Smooth muscle cell (in vitro differentiated cells): ENCODE data around the gene MLYCD. TPM values are rescaled to one million over a fixed set of nuclear protein-coding genes. Genes with fewer than 3 reads are reported as not detected.
A peak's percentile ranks its signal among the peaks of the same experiment; 100 is the strongest.

Experiments used
- DNase-seq: peaks from one replicate; lab custom pipeline; 2025; ENCODE audit not compliant: unreplicated experiment; lab: John Stamatoyannopoulos, UW
- H2AFZ ChIP-seq: fragments of 200-600 bp; sonication (generic); 2 replicates; pipeline ENCODE4 v1.6.0; 2016; ENCODE audit warnings: antibody characterized with exemption, low read depth, mild to moderate bottlenecking
- H3F3A ChIP-seq: fragments of 200-600 bp; sonication (generic); 2 replicates; pipeline ENCODE4 v1.6.0; 2017; ENCODE audit warnings: antibody characterized with exemption, low read depth
- H3K27ac ChIP-seq: fragments of 200-600 bp; sonication (generic); 2 replicates; pipeline ENCODE4 v1.5.1; 2016; ENCODE audit warnings: low read depth, mild to moderate bottlenecking
- H3K27me3 ChIP-seq: fragments of 200-600 bp; sonication (generic); 2 replicates; pipeline ENCODE4 v1.6.1; 2016; ENCODE audit warnings: low read depth, mild to moderate bottlenecking
- H3K36me3 ChIP-seq: fragments of 200-600 bp; sonication (generic); 2 replicates; pipeline ENCODE4 v1.5.1; 2016; ENCODE audit warnings: low read depth
- H3K4me1 ChIP-seq: fragments of 200-600 bp; sonication (generic); 2 replicates; pipeline ENCODE4 v1.5.1; 2016; ENCODE audit warnings: low read depth
- H3K4me2 ChIP-seq: fragments of 200-600 bp; sonication (generic); 2 replicates; pipeline ENCODE4 v1.6.0; 2016; ENCODE audit warnings: mild to moderate bottlenecking
- H3K4me3 ChIP-seq: fragments of 200-600 bp; sonication (generic); 2 replicates; pipeline ENCODE4 v1.5.1; 2016; ENCODE audit warnings: mild to moderate bottlenecking
- H3K79me2 ChIP-seq: fragments of 200-600 bp; sonication (generic); 2 replicates; pipeline ENCODE4 v1.6.0; 2016; ENCODE audit warnings: low read depth, mild to moderate bottlenecking
- H3K9ac ChIP-seq: fragments of 200-600 bp; sonication (generic); 2 replicates; pipeline ENCODE4 v1.6.0; 2016; ENCODE audit warnings: low read depth
- H3K9me3 ChIP-seq: fragments of 200-600 bp; sonication (generic); replicated peaks from 2 replicates; pipeline ENCODE4 v1.5.1; 2016; ENCODE audit warnings: low read depth
- H4K20me1 ChIP-seq: fragments of 200-600 bp; sonication (generic); 2 replicates; pipeline ENCODE4 v1.6.0; 2016; ENCODE audit warnings: low read depth
- WGBS: methylation state at CpG from one replicate; pipeline ENCODE4 v1.1.7; 2016; ENCODE audit warnings: low lambda C conversion rate; 5-methylcytosine and 5-hydroxymethylcytosine counted together
- polyA plus RNA-seq: library from polyadenylated mRNA; unstranded; fragments of >200 nt; fragmentation: Nextera tagmentation; extraction: Ambion mirVana; gene quantifications from 2 replicates; pipeline ENCODE4 v1.2.1, GENCODE V29; 2016
- total RNA-seq: library from RNA; depleted of rRNA; stranded (reverse); fragments of >200 nt; gene quantifications from 2 replicates; pipeline ENCODE4 v1.2.3, GENCODE V29; 2014
- TF ChIP-seq, protein P1 (sequence below): fragments of 200-600 bp; sonication (generic); IDR thresholded peaks from 2 replicates; pipeline ENCODE4 v1.5.1; 2017; ENCODE audit warnings: borderline replicate concordance, mild to moderate bottlenecking, antibody characterized with exemption; ENCODE audit not compliant: insufficient read depth, poor library complexity, severe bottlenecking

MLYCD gene
- total and polyA plus RNA-seq, 2 experiments from 2014 or later = 1.2 to 1.6 TPM

GRCh38 chr16:83886199-83886971, 12.5 kb upstream of the MLYCD start:
- H3K9ac ChIP-seq = no peak overlapping the region
- WGBS = 96% methylated on average over 13 of the region's 13 CpGs

DNA sequence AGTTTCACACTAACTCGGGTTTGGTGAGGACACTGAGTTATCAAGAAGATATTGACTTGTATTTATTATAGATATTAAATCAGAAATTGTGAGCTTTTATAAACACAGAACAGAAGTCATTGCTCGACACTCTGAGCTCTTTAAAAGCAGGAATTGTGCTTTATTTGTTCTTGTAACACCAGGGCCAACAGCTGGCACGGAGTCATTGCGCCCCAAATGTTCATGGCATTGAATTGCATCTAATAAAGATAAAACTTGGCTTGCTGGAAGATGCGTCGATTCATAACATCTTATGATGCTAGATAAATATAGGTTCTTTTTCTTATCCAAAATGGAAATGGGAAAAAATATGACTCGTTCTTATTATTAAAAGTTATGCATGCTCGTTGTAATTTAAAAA, 11.8 kb upstream of the MLYCD start:
- H3K27me3 ChIP-seq = no peaks in the 10 kb centered on the region
- no peaks in the 10 kb centered on the region for H3K9me3 ChIP-seq
- H3K79me2 ChIP-seq = no peaks in the 10 kb centered on the region
- H3K36me3 ChIP-seq = no peaks in the 10 kb centered on the region
- no peak for DNase-seq
- no peaks in the 10 kb centered on the region for H3F3A ChIP-seq
- H3K9ac ChIP-seq = no peak overlapping the region
- H3K4me3 ChIP-seq = no peak overlapping the region
- peaks cover 15% of the 10 kb centered on the region for H3K4me1 ChIP-seq
- H3K27ac ChIP-seq = no peak overlapping the region
- WGBS = 74% methylated on average over 8 of the region's 8 CpGs
- H2AFZ ChIP-seq = no peak overlapping the region
- H3K4me2 ChIP-seq = no peak overlapping the region
- no peaks in the 10 kb centered on the region for H4K20me1 ChIP-seq
- TF ChIP-seq, protein P1, sequence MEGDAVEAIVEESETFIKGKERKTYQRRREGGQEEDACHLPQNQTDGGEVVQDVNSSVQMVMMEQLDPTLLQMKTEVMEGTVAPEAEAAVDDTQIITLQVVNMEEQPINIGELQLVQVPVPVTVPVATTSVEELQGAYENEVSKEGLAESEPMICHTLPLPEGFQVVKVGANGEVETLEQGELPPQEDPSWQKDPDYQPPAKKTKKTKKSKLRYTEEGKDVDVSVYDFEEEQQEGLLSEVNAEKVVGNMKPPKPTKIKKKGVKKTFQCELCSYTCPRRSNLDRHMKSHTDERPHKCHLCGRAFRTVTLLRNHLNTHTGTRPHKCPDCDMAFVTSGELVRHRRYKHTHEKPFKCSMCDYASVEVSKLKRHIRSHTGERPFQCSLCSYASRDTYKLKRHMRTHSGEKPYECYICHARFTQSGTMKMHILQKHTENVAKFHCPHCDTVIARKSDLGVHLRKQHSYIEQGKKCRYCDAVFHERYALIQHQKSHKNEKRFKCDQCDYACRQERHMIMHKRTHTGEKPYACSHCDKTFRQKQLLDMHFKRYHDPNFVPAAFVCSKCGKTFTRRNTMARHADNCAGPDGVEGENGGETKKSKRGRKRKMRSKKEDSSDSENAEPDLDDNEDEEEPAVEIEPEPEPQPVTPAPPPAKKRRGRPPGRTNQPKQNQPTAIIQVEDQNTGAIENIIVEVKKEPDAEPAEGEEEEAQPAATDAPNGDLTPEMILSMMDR = no peak

More at GRCh38 chr16:83886199-83886971, 12.5 kb upstream of the MLYCD start:
- H2AFZ ChIP-seq = no peak overlapping the region
- no peaks in the 10 kb centered on the region for H3F3A ChIP-seq
- peaks cover 15% of the 10 kb centered on the region for H3K4me1 ChIP-seq
- H3K27ac ChIP-seq = no peak overlapping the region
- no peaks in the 10 kb centered on the region for H3K27me3 ChIP-seq
- H4K20me1 ChIP-seq = no peaks in the 10 kb centered on the region
- H3K4me2 ChIP-seq = no peak overlapping the region
- H3K79me2 ChIP-seq = no peaks in the 10 kb centered on the region
- H3K9me3 ChIP-seq = no peaks in the 10 kb centered on the region
- no peak for DNase-seq
- no peak overlapping the region for H3K4me3 ChIP-seq
- H3K36me3 ChIP-seq = no peaks in the 10 kb centered on the region
- TF ChIP-seq, protein P1 = no peak

- no peak overlapping the region for H3K27ac ChIP-seq
- H3K4me1 ChIP-seq = peaks cover 15% of the 10 kb centered on the region
- H3K9me3 ChIP-seq = no peaks in the 10 kb centered on the region
- TF ChIP-seq, protein P1 = no peak
- no peak overlapping the region for H3K4me3 ChIP-seq
- H3K36me3 ChIP-seq = no peaks in the 10 kb centered on the region
- H2AFZ ChIP-seq = no peak overlapping the region
- no peak overlapping the region for H3K4me2 ChIP-seq
- 61% methylated on average over 8 of the region's 8 CpGs for WGBS
- no peaks in the 10 kb centered on the region for H3K27me3 ChIP-seq
- H4K20me1 ChIP-seq = no peaks in the 10 kb centered on the region
- H3K79me2 ChIP-seq = no peaks in the 10 kb centered on the region
- no peak for DNase-seq
- no peaks in the 10 kb centered on the region for H3F3A ChIP-seq
- no peak overlapping the region for H3K9ac ChIP-seq
Measured at GRCh38 chr16:83887564-83887963, 11.4 kb upstream of the MLYCD start.

GRCh38 chr16:83888672-83889044, 10.3 kb upstream of the MLYCD start:
- Histone ChIP-seq H3K4me3 (no peak overlapping the region), H3K79me2 (no peaks in the 10 kb centered on the region), H3K27ac (no peak overlapping the region), H3K36me3 (no peaks in the 10 kb centered on the region), H2AFZ (peak overlapping the region; percentile 66), H3K4me1 (peaks cover 15% of the 10 kb centered on the region), H4K20me1 (no peaks in the 10 kb centered on the region), H3F3A (no peaks in the 10 kb centered on the region), H3K4me2 (peak overlapping the region; percentile 30), H3K9me3 (no peaks in the 10 kb centered on the region), H3K27me3 (no peaks in the 10 kb centered on the region), H3K9ac (no peak overlapping the region)
- TF ChIP-seq, protein P1 = no peak
- no peak for DNase-seq
- WGBS = 21% methylated on average over 4 of the region's 4 CpGs
